Measurements from ENCODE around the gene MED15.

The MED15 gene

DNA sequence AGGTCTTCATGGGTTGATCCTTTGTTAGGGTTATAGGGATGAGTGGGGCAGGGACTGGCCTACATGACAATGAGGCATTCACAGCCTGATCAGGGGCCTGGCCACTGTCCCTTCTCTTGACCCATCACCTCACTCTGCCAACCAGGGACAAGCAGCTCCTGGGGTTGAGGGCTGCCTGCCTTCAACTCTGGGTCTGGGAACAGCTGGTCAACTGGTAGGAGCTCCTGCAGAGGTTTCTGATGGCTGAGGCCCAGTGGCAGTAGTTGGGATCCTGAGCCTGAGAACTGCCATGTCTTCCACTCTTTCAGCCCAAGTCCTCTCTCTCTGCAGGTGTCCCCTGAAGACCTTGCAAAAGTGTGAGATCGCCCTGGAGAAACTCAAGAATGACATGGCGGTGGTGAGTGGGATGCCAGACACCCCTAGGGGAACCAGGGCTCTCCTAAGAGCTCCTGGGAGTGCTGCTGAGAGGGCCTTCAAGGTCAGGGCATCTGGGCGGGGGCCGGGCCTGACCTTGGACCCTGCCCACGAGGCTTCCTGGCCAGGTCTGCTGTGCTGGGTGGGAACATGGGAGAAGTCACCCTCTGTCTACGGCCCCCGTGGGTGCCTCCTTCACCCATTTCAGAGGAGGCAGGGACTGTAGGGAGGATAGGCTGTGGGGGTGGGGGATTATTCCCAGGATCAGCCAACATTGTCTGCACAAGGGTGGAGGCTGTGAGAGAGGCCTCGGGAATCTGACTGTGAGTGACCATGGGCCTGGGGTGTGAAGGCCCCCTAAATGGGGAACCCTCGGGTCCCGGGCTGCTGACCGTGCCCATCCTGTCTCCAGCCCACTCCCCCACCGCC, 76.8 kb downstream of the MED15 start:
- no peaks in the 10 kb centered on the region for H3K27me3 ChIP-seq (ENCODE audit: low read depth, low read length)
- peaks cover 50 to 80% of the 10 kb centered on the region in 2 donors for H3K36me3 ChIP-seq (ENCODE audit: control insufficient read depth in 1 of 2, insufficient read depth in 2 of 2, low read length in 2 of 2)
- H3K9me3 ChIP-seq (ENCODE audit: control insufficient read depth in 1 of 2, low read length in 2 of 2), result no peaks in the 10 kb centered on the region
- no peak overlapping the region for H3K27ac ChIP-seq (ENCODE audit: low read length)
- H3K4me3 ChIP-seq (ENCODE audit: low read depth in 1 of 2, low read length in 2 of 2), result no peak overlapping the region
- no peaks in the 10 kb centered on the region for H3K4me1 ChIP-seq (ENCODE audit: control insufficient read depth in 1 of 2, insufficient read depth in 2 of 2, low read length in 2 of 2)

DNA sequence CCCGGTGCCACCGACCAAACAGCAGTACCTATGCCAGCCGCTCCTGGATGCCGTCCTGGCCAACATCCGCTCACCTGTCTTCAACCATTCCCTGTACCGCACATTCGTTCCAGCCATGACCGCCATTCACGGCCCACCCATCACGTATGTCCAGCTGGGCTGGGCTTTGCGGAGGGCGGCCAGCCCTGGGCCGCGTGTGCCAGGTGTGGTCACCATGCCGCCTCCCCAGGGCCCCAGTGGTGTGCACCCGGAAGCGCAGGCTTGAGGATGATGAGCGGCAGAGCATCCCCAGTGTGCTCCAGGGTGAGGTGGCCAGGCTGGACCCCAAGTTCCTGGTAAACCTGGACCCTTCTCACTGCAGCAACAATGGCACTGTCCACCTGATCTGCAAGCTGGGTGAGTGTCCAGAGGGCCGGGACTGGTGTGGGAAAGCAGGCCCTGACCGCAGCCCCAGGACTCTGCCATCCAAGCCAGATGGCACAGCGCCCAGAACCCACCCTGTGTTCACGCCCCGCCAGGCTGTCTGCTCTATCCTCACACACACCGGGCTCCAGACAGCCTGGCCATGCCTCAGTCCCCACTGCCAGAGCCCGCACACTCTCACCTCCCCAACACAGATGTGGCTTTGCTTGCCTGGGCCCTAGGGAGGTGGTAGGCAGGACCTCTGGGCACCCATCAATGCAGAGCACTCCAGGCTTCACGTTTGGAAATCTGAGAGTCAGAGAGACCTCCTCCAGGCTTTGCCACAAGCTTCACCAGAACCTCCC, 77.6 kb downstream of the MED15 start:
- Histone ChIP-seq H3K36me3 (ENCODE audit: control insufficient read depth in 1 of 2, insufficient read depth in 2 of 2, low read length in 2 of 2) (peaks cover 50 to 75% of the 10 kb centered on the region in 2 donors), H3K27ac (ENCODE audit: low read length) (no peak overlapping the region), H3K27me3 (ENCODE audit: low read depth, low read length) (no peaks in the 10 kb centered on the region)

DNA sequence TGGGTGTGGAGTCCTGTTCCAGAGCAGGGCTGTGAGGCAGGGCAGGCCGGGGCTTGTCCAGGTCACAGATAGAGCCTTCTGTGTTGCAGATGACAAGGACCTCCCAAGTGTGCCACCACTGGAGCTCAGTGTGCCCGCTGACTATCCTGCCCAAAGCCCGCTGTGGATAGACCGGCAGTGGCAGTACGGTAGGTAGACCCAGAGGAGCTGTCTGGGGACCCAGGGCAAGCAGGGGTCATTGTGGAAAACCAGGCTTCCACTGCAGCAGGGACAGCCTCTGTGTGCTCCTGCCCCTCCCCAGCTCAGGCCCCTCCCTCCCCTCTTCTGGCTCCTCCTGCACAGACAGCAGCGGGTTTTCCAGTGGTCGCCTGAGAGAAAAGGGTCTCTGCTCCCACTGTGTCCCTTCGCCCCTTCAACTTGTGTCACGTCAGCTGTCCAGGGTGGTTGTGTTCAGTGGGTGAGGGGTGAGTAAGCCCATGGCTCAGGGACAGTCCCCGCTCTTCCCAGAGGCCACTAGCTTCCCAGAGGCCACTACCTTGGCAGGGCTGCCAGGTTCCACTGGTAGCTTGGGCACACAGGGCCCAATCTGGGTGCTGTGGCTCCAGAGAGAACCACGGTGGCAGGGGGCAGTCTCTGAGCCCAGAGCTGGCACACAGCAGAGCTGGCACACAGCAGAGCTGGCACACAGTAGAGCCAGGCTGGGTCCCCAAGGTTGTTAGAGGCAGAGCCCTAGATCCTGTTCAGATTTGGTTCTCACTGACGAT, 78.4 kb downstream of the MED15 start:
- H3K27ac ChIP-seq (ENCODE audit: low read length), result no peak overlapping the region
- H3K27me3 ChIP-seq (ENCODE audit: low read depth, low read length), result no peaks in the 10 kb centered on the region
- H3K4me3 ChIP-seq (ENCODE audit: low read depth in 1 of 2, low read length in 2 of 2), result no peak overlapping the region
- no peaks in the 10 kb centered on the region for H3K4me1 ChIP-seq (ENCODE audit: control insufficient read depth in 1 of 2, insufficient read depth in 2 of 2, low read length in 2 of 2)
- H3K9me3 ChIP-seq (ENCODE audit: control insufficient read depth in 1 of 2, low read length in 2 of 2), result no peaks in the 10 kb centered on the region
- H3K36me3 ChIP-seq (ENCODE audit: control insufficient read depth in 1 of 2, insufficient read depth in 2 of 2, low read length in 2 of 2), result peaks cover 50 to 67% of the 10 kb centered on the region in 2 donors

More for the DNA sequence above, 77.6 kb downstream of the MED15 start:
- Histone ChIP-seq H3K4me1 (ENCODE audit: control insufficient read depth in 1 of 2, insufficient read depth in 2 of 2, low read length in 2 of 2) (no peaks in the 10 kb centered on the region), H3K9me3 (ENCODE audit: control insufficient read depth in 1 of 2, low read length in 2 of 2) (no peaks in the 10 kb centered on the region), H3K4me3 (ENCODE audit: low read depth in 1 of 2, low read length in 2 of 2) (no peak overlapping the region)

DNA sequence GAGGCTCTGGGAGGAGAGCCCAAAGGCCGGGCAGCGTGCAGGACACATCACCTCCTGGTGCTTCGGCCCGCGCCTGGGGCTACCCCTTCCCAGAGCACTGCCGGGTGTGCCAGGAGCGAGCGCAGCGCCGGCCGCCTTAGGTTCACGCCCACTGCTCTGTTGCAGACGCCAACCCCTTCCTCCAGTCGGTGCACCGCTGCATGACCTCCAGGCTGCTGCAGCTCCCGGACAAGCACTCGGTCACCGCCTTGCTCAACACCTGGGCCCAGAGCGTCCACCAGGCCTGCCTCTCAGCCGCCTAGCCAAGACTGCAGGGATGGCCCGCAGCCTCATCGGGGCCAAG, 79.0 kb downstream of the MED15 start:
- Histone ChIP-seq H3K27ac (ENCODE audit: low read length) (no peak overlapping the region), H3K27me3 (ENCODE audit: low read depth, low read length) (no peaks in the 10 kb centered on the region), H3K4me1 (ENCODE audit: control insufficient read depth in 1 of 2, insufficient read depth in 2 of 2, low read length in 2 of 2) (no peaks in the 10 kb centered on the region), H3K9me3 (ENCODE audit: control insufficient read depth in 1 of 2, low read length in 2 of 2) (no peaks in the 10 kb centered on the region), H3K4me3 (ENCODE audit: low read depth in 1 of 2, low read length in 2 of 2) (no peak overlapping the region), H3K36me3 (ENCODE audit: control insufficient read depth in 1 of 2, insufficient read depth in 2 of 2, low read length in 2 of 2) (peaks cover 44 to 63% of the 10 kb centered on the region in 2 donors)

DNA sequence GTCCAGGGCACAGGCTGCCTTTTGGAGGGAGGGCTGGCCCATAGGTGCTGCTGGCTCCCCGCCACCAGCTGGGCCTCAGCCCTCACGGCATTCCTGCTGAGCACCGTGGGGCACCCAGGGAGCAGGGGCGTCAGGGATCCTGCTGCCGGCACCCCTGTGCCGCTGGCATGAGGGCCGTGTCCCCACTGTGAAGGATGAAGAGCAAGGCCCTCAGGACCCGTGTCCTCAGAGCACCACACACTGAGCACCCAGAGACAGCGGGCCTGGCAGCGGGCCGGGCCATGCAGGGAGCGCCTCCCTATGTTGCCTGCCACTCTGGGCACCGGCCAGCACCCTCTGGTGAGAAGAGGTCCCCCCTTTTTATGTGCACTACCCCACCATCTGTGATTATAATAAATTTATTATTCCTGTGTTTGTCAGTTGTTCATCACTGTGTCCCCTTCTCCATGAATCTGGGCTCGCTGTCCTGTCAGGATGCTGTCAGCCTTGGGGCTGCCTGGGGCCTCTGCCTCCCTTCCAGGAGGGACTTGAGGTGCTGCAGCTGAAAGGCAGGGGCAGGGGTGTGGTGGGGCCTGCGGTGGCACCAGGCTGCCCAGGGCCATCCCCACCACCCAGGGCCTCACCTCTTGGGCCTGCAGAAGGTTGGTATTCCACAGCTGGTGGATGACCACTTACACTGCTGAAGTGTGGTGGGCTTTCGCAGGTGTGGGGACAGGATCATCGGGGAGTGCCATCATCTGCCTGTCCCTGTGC, 80.0 kb downstream of the MED15 start:
- Histone ChIP-seq H3K4me1 (ENCODE audit: control insufficient read depth in 1 of 2, insufficient read depth in 2 of 2, low read length in 2 of 2) (no peaks in the 10 kb centered on the region), H3K27me3 (ENCODE audit: low read depth, low read length) (no peaks in the 10 kb centered on the region), H3K4me3 (ENCODE audit: low read depth in 1 of 2, low read length in 2 of 2) (no peak overlapping the region), H3K9me3 (ENCODE audit: control insufficient read depth in 1 of 2, low read length in 2 of 2) (no peaks in the 10 kb centered on the region), H3K27ac (ENCODE audit: low read length) (no peak overlapping the region), H3K36me3 (ENCODE audit: control insufficient read depth in 1 of 2, insufficient read depth in 2 of 2, low read length in 2 of 2) (peaks cover 38 to 57% of the 10 kb centered on the region in 2 donors)

DNA sequence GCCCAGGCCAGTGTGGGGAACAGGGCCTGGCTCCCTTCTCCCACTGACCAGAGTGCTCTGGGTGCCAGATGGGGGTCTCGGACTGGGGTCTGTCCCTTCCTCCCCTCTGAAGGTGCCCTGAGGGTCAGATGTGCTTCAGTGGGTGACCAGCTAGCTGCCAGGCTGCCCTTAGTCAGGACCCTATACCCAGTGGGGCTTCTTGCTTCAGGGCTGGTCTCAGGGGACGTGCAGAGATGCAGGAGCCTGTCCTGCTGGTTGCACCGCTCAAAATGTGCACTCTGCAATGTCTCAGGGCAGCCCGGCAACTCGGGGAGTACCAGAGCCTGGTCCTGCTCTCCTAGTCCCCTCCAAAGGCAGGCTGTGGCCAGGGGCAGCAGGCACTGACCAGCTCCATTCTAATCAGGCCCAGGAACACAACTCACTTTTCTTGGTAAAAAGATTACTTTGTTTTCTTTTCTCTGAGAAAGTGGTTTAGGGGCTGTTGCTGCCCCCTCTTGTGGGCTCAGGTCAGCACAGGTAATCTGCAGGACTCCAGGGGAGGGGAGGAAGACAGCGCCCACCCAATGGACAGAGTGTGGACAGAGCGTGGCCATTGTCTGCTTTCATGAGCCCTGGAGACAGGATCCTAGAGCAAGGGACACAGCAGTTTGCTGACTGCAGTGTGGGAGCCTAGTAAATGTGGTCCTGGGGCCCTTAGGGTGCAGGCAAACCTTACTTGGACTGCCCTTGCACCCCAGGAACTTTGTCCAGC, 80.9 kb downstream of the MED15 start:
- H3K36me3 ChIP-seq (ENCODE audit: control insufficient read depth in 1 of 2, insufficient read depth in 2 of 2, low read length in 2 of 2), result peaks cover 32 to 48% of the 10 kb centered on the region in 2 donors
- H3K4me3 ChIP-seq (ENCODE audit: low read depth in 1 of 2, low read length in 2 of 2), result no peak overlapping the region
- H3K4me1 ChIP-seq (ENCODE audit: control insufficient read depth in 1 of 2, insufficient read depth in 2 of 2, low read length in 2 of 2), result no peaks in the 10 kb centered on the region
- H3K27me3 ChIP-seq (ENCODE audit: low read depth, low read length), result no peaks in the 10 kb centered on the region
- H3K27ac ChIP-seq (ENCODE audit: low read length), result no peak overlapping the region
- H3K9me3 ChIP-seq (ENCODE audit: control insufficient read depth in 1 of 2, low read length in 2 of 2), result no peaks in the 10 kb centered on the region

DNA sequence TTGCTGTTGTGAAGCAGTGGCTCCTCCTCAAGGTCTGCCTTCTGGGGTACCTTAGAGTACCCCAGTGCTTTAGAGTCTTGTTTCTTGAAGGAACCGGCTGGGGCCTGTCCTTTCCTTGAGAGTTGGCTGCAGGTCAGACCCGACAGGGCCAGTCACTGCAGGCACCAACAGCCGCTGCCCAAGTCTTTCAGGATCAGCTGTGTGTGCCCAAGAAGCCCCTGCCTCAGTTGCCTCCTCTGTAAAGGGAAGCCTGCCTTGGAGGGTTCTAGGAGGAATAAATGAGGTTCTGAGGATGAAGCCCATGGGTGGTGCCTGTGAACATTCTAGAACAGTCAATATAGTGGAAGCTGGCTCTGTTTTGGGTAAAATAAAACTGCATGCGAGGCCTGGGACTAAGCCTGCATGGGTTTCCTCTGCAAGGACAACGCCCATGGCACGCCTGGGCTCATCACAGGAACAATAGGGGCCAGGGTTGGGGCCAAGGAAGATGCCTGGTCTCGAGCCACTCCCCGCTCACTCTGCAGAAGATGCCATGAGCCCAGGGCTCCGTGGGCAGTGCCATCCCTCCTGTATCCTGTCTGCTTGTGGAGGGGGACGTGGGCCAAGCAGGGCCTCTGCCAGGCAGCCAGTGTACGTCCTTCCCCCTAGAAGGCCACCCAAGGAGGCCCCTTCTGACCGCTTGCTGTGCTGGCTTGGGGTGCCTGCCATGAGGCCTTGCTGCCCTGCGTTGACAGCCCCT, 81.6 kb downstream of the MED15 start:
- Histone ChIP-seq H3K9me3 (ENCODE audit: control insufficient read depth in 1 of 2, low read length in 2 of 2) (no peaks in the 10 kb centered on the region), H3K27ac (ENCODE audit: low read length) (no peak overlapping the region), H3K36me3 (ENCODE audit: control insufficient read depth in 1 of 2, insufficient read depth in 2 of 2, low read length in 2 of 2) (peaks cover 25 to 40% of the 10 kb centered on the region in 2 donors), H3K4me1 (ENCODE audit: control insufficient read depth in 1 of 2, insufficient read depth in 2 of 2, low read length in 2 of 2) (no peaks in the 10 kb centered on the region), H3K4me3 (ENCODE audit: low read depth in 1 of 2, low read length in 2 of 2) (no peak overlapping the region), H3K27me3 (ENCODE audit: low read depth, low read length) (no peaks in the 10 kb centered on the region)

DNA sequence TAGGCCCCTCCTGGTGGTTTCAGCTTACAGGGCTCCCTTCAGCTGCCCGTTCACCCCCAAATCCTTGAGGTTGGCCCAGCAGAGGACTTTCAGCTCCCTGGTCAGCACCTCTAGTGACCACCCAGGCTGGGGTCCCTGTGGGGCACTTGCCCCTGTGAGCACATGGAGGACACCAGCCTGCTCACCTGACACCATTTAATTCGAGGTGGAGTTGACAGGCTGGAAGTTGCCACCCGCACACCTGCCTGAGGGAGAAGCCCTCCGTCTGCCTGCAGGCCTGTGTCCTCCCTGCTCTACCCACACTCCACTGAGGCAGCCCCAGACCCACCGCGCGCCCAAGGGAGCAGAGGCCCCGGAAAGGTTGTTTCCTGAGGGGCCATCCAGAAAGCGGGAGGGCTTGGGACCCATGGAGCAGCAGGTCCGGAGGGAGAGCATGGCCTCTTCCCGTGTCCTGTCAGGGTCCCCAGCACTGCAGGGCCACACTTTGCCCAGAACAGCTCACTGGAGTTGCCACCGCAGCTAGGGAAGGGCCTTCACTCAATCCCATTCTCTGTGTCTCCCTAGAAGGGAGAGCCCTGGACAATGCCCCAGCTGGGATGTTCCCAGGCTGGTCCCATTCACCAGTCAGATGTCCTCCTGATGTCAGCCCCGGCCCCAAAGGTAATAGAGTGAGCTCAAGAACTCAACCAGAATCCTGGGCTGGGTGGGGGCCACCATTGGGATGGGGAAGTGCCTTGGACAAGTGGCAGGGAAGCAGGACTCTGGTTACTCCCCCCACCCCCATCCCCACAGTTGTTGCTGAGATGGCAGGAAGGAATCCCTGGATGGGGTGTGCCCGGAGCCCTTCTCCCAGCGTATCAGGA, 82.4 kb downstream of the MED15 start:
- Histone ChIP-seq H3K36me3 (ENCODE audit: control insufficient read depth in 1 of 2, insufficient read depth in 2 of 2, low read length in 2 of 2) (peaks cover 21 to 32% of the 10 kb centered on the region in 2 donors), H3K4me3 (ENCODE audit: low read depth in 1 of 2, low read length in 2 of 2) (no peak overlapping the region), H3K4me1 (ENCODE audit: control insufficient read depth in 1 of 2, insufficient read depth in 2 of 2, low read length in 2 of 2) (no peaks in the 10 kb centered on the region), H3K27me3 (ENCODE audit: low read depth, low read length) (no peaks in the 10 kb centered on the region), H3K9me3 (ENCODE audit: control insufficient read depth in 1 of 2, low read length in 2 of 2) (no peaks in the 10 kb centered on the region), H3K27ac (ENCODE audit: low read length) (no peak overlapping the region)

DNA sequence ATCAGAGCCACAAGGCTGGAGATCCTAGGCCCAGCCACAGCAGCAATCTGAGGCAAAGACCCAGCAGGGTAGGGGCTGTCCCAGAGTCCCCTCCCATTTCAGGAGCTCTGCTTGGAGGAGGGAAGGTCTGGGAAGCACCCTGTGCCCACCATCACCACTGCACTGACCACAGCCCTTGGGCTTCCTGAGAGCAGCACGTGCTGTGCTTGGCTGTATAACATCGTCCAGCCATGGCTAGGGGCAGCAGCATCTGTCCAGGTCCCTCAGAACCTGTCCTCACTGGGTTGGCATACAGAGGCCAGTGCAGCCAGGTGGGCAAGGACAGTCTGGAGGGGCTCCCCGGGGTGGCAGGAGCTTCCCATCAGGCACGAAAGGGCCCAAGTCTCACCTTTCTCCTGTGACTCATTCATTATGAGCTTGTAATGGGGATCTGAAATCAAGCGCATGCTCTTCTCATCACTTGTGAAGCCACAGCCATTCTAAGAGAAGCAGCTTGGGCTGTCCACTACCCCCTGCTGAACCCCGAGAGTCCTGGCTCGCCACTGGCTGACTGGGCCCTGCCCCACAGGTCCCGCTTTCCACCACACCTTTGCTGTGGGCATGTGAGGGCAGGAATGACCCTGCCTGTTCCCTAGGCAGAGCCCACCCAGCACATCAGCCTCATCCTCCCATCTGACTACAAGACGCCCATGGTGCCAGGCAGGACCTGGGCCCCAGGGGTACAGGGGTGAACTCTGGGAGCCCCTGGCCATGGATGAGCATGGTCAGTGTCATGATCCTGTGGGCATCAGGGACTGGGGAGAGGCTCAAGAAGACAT, 83.3 kb downstream of the MED15 start:
- Histone ChIP-seq H3K4me3 (ENCODE audit: low read depth in 1 of 2, low read length in 2 of 2) (no peak overlapping the region), H3K27me3 (ENCODE audit: low read depth, low read length) (no peaks in the 10 kb centered on the region), H3K36me3 (ENCODE audit: control insufficient read depth in 1 of 2, insufficient read depth in 2 of 2, low read length in 2 of 2) (peaks cover 15 to 24% of the 10 kb centered on the region in 2 donors), H3K9me3 (ENCODE audit: control insufficient read depth in 1 of 2, low read length in 2 of 2) (no peaks in the 10 kb centered on the region), H3K27ac (ENCODE audit: low read length) (no peak overlapping the region), H3K4me1 (ENCODE audit: control insufficient read depth in 1 of 2, insufficient read depth in 2 of 2, low read length in 2 of 2) (no peaks in the 10 kb centered on the region)
